ENCODE data around the gene FRMPD2. TPM values are rescaled to one million over a fixed set of nuclear protein-coding genes. Genes with fewer than 3 reads are reported as not detected.

The FRMPD2 gene
- total RNA-seq, 5 donors from 2014 or later (not counting 1 experiment from before 2014, with no cell fraction given) = 0.43 TPM; not detected in 4

- no peak overlapping the region for H3K27ac Mint-ChIP-seq
- ATAC-seq (replicated peaks in 1 of 4) = no peak
- Histone ChIP-seq H3K27me3 (replicated peaks in 1 of 2; ENCODE audit: control insufficient read depth in 2 of 2, extremely low read depth in 1 of 2, insufficient read depth in 2 of 2, low read length in 1 of 2) (peaks cover 0 to 10% of the 10 kb centered on the region in 2 experiments), H3K27ac (ENCODE audit: low read length) (no peak overlapping the region), H3K4me3 (ENCODE audit: control insufficient read depth in 1 of 2, extremely low read depth in 1 of 2, low read length in 1 of 2) (no peak overlapping the region), H3K36me3 (ENCODE audit: control insufficient read depth in 2 of 2, extremely low read depth in 1 of 2, insufficient read depth in 1 of 2, low read length in 1 of 2) (no peaks in the 10 kb centered on the region), H3K4me1 (ENCODE audit: control insufficient read depth in 1 of 2, extremely low read depth in 1 of 2, insufficient read depth in 2 of 2, low read length in 2 of 2) (no peaks in the 10 kb centered on the region), H3K9me3 (no peaks in the 10 kb centered on the region)
- POLR2A ChIA-PET = no interaction called here
- CTCF ChIA-PET = no interaction called here
- no peak overlapping the region for H3K4me3 Mint-ChIP-seq
- no peaks in the 10 kb centered on the region for H3K36me3 Mint-ChIP-seq
- no peaks in the 10 kb centered on the region for H3K9me3 Mint-ChIP-seq
- DNase-seq = no peak
- peaks cover 0 to 7% of the 10 kb centered on the region in 2 donors for H3K27me3 Mint-ChIP-seq
- WGBS (ENCODE audit: insufficient coverage) = 68% methylated on average over 10 of the region's 13 CpGs
- peaks cover 0 to 6% (median 5%) of the 10 kb centered on the region in 3 donors for H3K4me1 Mint-ChIP-seq
Measured at GRCh38 chr10:48251525-48252353, 22.8 kb downstream of the FRMPD2 start.

GRCh38 chr10:48251152-48251524 is 23.4 kb downstream of the FRMPD2 start:
- ATAC-seq (replicated peaks in 1 of 4) = no peak
- CTCF ChIA-PET = interaction anchor here in 1 of 2 donors (0.7 kb wide), 1 partner anchor 33 kb away, joined by 9 read pairs; no protein-coding TSS in a partner anchor
- POLR2A ChIA-PET = no interaction called here

GRCh38 chr10:48249763-48250351 is 24.6 kb downstream of the FRMPD2 start:
- peaks cover 0 to 4% of the 10 kb centered on the region in 2 experiments for H3K27me3 ChIP-seq (replicated peaks in 1 of 2; ENCODE audit: control insufficient read depth in 2 of 2, extremely low read depth in 1 of 2, insufficient read depth in 2 of 2, low read length in 1 of 2)
- H3K9me3 ChIP-seq = no peaks in the 10 kb centered on the region
- Mint-ChIP-seq H3K36me3 (no peaks in the 10 kb centered on the region), H3K9me3 (no peaks in the 10 kb centered on the region), H3K4me3 (no peak overlapping the region), H3K4me1 (peaks cover 0 to 6% (median 5%) of the 10 kb centered on the region in 3 donors), H3K27ac (no peak overlapping the region), H3K27me3 (peaks cover 0 to 4% of the 10 kb centered on the region in 2 donors)
- DNase-seq (no peak), ATAC-seq (replicated peaks in 1 of 4) (peak in 1 of 4 experiments; percentile 17)
- CTCF ChIA-PET = no interaction called here
- 78% methylated on average over 7 of the region's 8 CpGs for WGBS (ENCODE audit: insufficient coverage)
- no peak overlapping the region for H3K4me3 ChIP-seq (ENCODE audit: control insufficient read depth in 1 of 2, extremely low read depth in 1 of 2, low read length in 1 of 2)
- H3K36me3 ChIP-seq (ENCODE audit: control insufficient read depth in 2 of 2, extremely low read depth in 1 of 2, insufficient read depth in 1 of 2, low read length in 1 of 2) = no peaks in the 10 kb centered on the region
- POLR2A ChIA-PET = no interaction called here
- H3K27ac ChIP-seq (ENCODE audit: low read length) = no peak overlapping the region
- H3K4me1 ChIP-seq (ENCODE audit: control insufficient read depth in 1 of 2, extremely low read depth in 1 of 2, insufficient read depth in 2 of 2, low read length in 2 of 2) = no peaks in the 10 kb centered on the region

More at GRCh38 chr10:48251152-48251524, 23.4 kb downstream of the FRMPD2 start:
- no peak for DNase-seq
- H3K27ac ChIP-seq (ENCODE audit: low read length) = no peak overlapping the region
- no peaks in the 10 kb centered on the region for H3K36me3 ChIP-seq (ENCODE audit: control insufficient read depth in 2 of 2, extremely low read depth in 1 of 2, insufficient read depth in 1 of 2, low read length in 1 of 2)
- H3K4me3 ChIP-seq (ENCODE audit: control insufficient read depth in 1 of 2, extremely low read depth in 1 of 2, low read length in 1 of 2) = no peak overlapping the region
- no peaks in the 10 kb centered on the region for H3K9me3 ChIP-seq
- Mint-ChIP-seq H3K27ac (no peak overlapping the region), H3K9me3 (no peaks in the 10 kb centered on the region), H3K27me3 (peaks cover 0 to 8% of the 10 kb centered on the region in 2 donors), H3K36me3 (no peaks in the 10 kb centered on the region), H3K4me1 (peaks cover 0 to 6% (median 5%) of the 10 kb centered on the region in 3 donors), H3K4me3 (no peak overlapping the region)
- H3K27me3 ChIP-seq (replicated peaks in 1 of 2; ENCODE audit: control insufficient read depth in 2 of 2, extremely low read depth in 1 of 2, insufficient read depth in 2 of 2, low read length in 1 of 2) = peaks cover 0 to 5% of the 10 kb centered on the region in 2 experiments
- no peaks in the 10 kb centered on the region for H3K4me1 ChIP-seq (ENCODE audit: control insufficient read depth in 1 of 2, extremely low read depth in 1 of 2, insufficient read depth in 2 of 2, low read length in 2 of 2)

GRCh38 chr10:48249004-48249762 is 25.3 kb downstream of the FRMPD2 start:
- H3K36me3 ChIP-seq (ENCODE audit: control insufficient read depth in 2 of 2, extremely low read depth in 1 of 2, insufficient read depth in 1 of 2, low read length in 1 of 2) = no peaks in the 10 kb centered on the region
- ChIA-PET POLR2A (no interaction called here), CTCF (no interaction called here)
- no peak overlapping the region for H3K27ac ChIP-seq (ENCODE audit: low read length)
- peaks cover 0 to 4% of the 10 kb centered on the region in 2 experiments for H3K27me3 ChIP-seq (replicated peaks in 1 of 2; ENCODE audit: control insufficient read depth in 2 of 2, extremely low read depth in 1 of 2, insufficient read depth in 2 of 2, low read length in 1 of 2)
- no peaks in the 10 kb centered on the region for H3K4me1 ChIP-seq (ENCODE audit: control insufficient read depth in 1 of 2, extremely low read depth in 1 of 2, insufficient read depth in 2 of 2, low read length in 2 of 2)
- H3K4me1 Mint-ChIP-seq = peaks cover 0 to 6% (median 5%) of the 10 kb centered on the region in 3 donors
- no peak overlapping the region for H3K4me3 ChIP-seq (ENCODE audit: control insufficient read depth in 1 of 2, extremely low read depth in 1 of 2, low read length in 1 of 2)
- no peaks in the 10 kb centered on the region for H3K36me3 Mint-ChIP-seq
- DNase-seq (no peak), ATAC-seq (replicated peaks in 1 of 4) (no peak)
- H3K9me3 Mint-ChIP-seq = no peaks in the 10 kb centered on the region
- WGBS (ENCODE audit: insufficient coverage) = 65% methylated on average over 6 of the region's 6 CpGs
- peaks cover 0 to 4% of the 10 kb centered on the region in 2 donors for H3K27me3 Mint-ChIP-seq
- no peaks in the 10 kb centered on the region for H3K9me3 ChIP-seq
- no peak overlapping the region for H3K27ac Mint-ChIP-seq
- H3K4me3 Mint-ChIP-seq = no peak overlapping the region

- no CpG with 5 or more reads among the region's 2 CpGs for WGBS (ENCODE audit: insufficient coverage)
- POLR2A ChIA-PET = no interaction called here
- H3K9me3 ChIP-seq = no peaks in the 10 kb centered on the region
- H3K4me3 Mint-ChIP-seq = no peak overlapping the region
- no peaks in the 10 kb centered on the region for H3K4me1 ChIP-seq (ENCODE audit: control insufficient read depth in 1 of 2, extremely low read depth in 1 of 2, insufficient read depth in 2 of 2, low read length in 2 of 2)
- H3K27me3 ChIP-seq (replicated peaks in 1 of 2; ENCODE audit: control insufficient read depth in 2 of 2, extremely low read depth in 1 of 2, insufficient read depth in 2 of 2, low read length in 1 of 2) = peaks cover 0 to 7% of the 10 kb centered on the region in 2 experiments
- no peaks in the 10 kb centered on the region for H3K36me3 Mint-ChIP-seq
- peaks cover 0 to 6% (median 5%) of the 10 kb centered on the region in 3 donors for H3K4me1 Mint-ChIP-seq
- peaks cover 0 to 2% of the 10 kb centered on the region in 2 donors for H3K27me3 Mint-ChIP-seq
- CTCF ChIA-PET = no interaction called here
- H3K27ac ChIP-seq (ENCODE audit: low read length) = no peak overlapping the region
- no peak for ATAC-seq (replicated peaks in 1 of 4)
- no peak overlapping the region for H3K4me3 ChIP-seq (ENCODE audit: control insufficient read depth in 1 of 2, extremely low read depth in 1 of 2, low read length in 1 of 2)
- DNase-seq = no peak
- H3K36me3 ChIP-seq (ENCODE audit: control insufficient read depth in 2 of 2, extremely low read depth in 1 of 2, insufficient read depth in 1 of 2, low read length in 1 of 2) = no peaks in the 10 kb centered on the region
- no peak overlapping the region for H3K27ac Mint-ChIP-seq
- H3K9me3 Mint-ChIP-seq = no peaks in the 10 kb centered on the region
Measured at GRCh38 chr10:48248462-48248861, 26.0 kb downstream of the FRMPD2 start.

- ChIA-PET CTCF (no interaction called here), POLR2A (no interaction called here)
- Histone ChIP-seq H3K27me3 (replicated peaks in 1 of 2; ENCODE audit: control insufficient read depth in 2 of 2, extremely low read depth in 1 of 2, insufficient read depth in 2 of 2, low read length in 1 of 2) (peaks cover 0 to 9% of the 10 kb centered on the region in 2 experiments), H3K4me1 (ENCODE audit: control insufficient read depth in 1 of 2, extremely low read depth in 1 of 2, insufficient read depth in 2 of 2, low read length in 2 of 2) (no peaks in the 10 kb centered on the region), H3K9me3 (no peaks in the 10 kb centered on the region), H3K36me3 (ENCODE audit: control insufficient read depth in 2 of 2, extremely low read depth in 1 of 2, insufficient read depth in 1 of 2, low read length in 1 of 2) (no peaks in the 10 kb centered on the region), H3K4me3 (ENCODE audit: control insufficient read depth in 1 of 2, extremely low read depth in 1 of 2, low read length in 1 of 2) (no peak overlapping the region), H3K27ac (ENCODE audit: low read length) (no peak overlapping the region)
- H3K9me3 Mint-ChIP-seq = no peaks in the 10 kb centered on the region
- no peak overlapping the region for H3K4me3 Mint-ChIP-seq
- H3K27me3 Mint-ChIP-seq = peaks cover 2 to 4% of the 10 kb centered on the region in 2 donors
- no peak for ATAC-seq (replicated peaks in 1 of 4)
- 58% methylated on average over 2 of the region's 2 CpGs for WGBS (ENCODE audit: insufficient coverage)
- no peaks in the 10 kb centered on the region for H3K36me3 Mint-ChIP-seq
- peaks cover 0 to 6% (median 5%) of the 10 kb centered on the region in 3 donors for H3K4me1 Mint-ChIP-seq
- no peak for DNase-seq
- no peak overlapping the region for H3K27ac Mint-ChIP-seq
Measured at GRCh38 chr10:48247680-48248079, 26.8 kb downstream of the FRMPD2 start.
